Keratinocyte (primary cell): Measurements from ENCODE around the gene VPS25. TPM values are rescaled to one million over a fixed set of nuclear protein-coding genes. Genes with fewer than 3 reads are reported as not detected.
A peak's percentile ranks its signal among the peaks of the same experiment; 100 is the strongest.

Experiments used
- DNase-seq: peaks from one replicate; pipeline ENCODE4 v3.0.0-alpha.2; 2011; ENCODE audit warnings: low read depth, missing footprints, low spot score
- FAIRE-seq: peaks from 2 replicates; lab custom pipeline; 2011; peaks lifted over from hg19 to GRCh38; lab: Jason Lieb, UNC
- H2AFZ ChIP-seq: 2 replicates; pipeline ENCODE4 v1.6.0; 2012; ENCODE audit warnings: low read length, control low read depth, inconsistent platforms; ENCODE audit not compliant: control insufficient read depth
- H3K27ac ChIP-seq: 2 replicates; pipeline ENCODE4 v1.5.1; 2011; ENCODE audit warnings: low read length; ENCODE audit not compliant: control insufficient read depth, insufficient read depth
- H3K27me3 ChIP-seq: 3 replicates; pipeline ENCODE4 v1.6.0; 2011; ENCODE audit warnings: low read length; ENCODE audit not compliant: control insufficient read depth, insufficient read depth; ENCODE audit errors: extremely low read depth
- H3K36me3 ChIP-seq, 2 experiments: 2 replicates in 1 of 2; 3 replicates in 1 of 2; pipeline ENCODE4 v1.5.1; 2011; ENCODE audit warnings: low read length in 2 of 2, mild to moderate bottlenecking in 1 of 2; ENCODE audit not compliant: control insufficient read depth in 2 of 2, insufficient read depth in 2 of 2; ENCODE audit errors: extremely low read depth in 1 of 2
- H3K4me1 ChIP-seq: 3 replicates; pipeline ENCODE4 v1.5.1; 2011; ENCODE audit warnings: low read length; ENCODE audit not compliant: control insufficient read depth, insufficient read depth; ENCODE audit errors: extremely low read depth
- H3K4me2 ChIP-seq: 3 replicates; pipeline ENCODE4 v1.6.0; 2011; ENCODE audit warnings: low read depth, low read length; ENCODE audit not compliant: control insufficient read depth, insufficient read depth; ENCODE audit errors: extremely low read depth
- H3K4me3 ChIP-seq, 3 experiments: fragments of 200-600 bp in 1 of 3; sonication (generic) in 1 of 3; 2 replicates in 2 of 3; 3 replicates in 1 of 3; pipeline ENCODE4 v1.5.1; 2011 to 2016; ENCODE audit warnings: low read length in 3 of 3, mild to moderate bottlenecking in 3 of 3, control low read depth in 2 of 3, inconsistent platforms in 1 of 3, low read depth in 1 of 3, mixed read lengths in 1 of 3, mixed run types in 1 of 3, moderate library complexity in 1 of 3; ENCODE audit not compliant: control insufficient read depth in 2 of 3, insufficient read depth in 2 of 3; ENCODE audit errors: extremely low read depth in 1 of 3
- H3K79me2 ChIP-seq: 2 replicates; pipeline ENCODE4 v1.6.0; 2012; ENCODE audit warnings: low read length; ENCODE audit not compliant: control insufficient read depth, insufficient read depth
- H3K9ac ChIP-seq: 3 replicates; pipeline ENCODE4 v1.6.0; 2011; ENCODE audit warnings: low read length; ENCODE audit not compliant: control insufficient read depth, insufficient read depth; ENCODE audit errors: extremely low read depth
- H3K9me1 ChIP-seq: 3 replicates; pipeline ENCODE4 v1.6.0; 2011; ENCODE audit warnings: low read length; ENCODE audit not compliant: control insufficient read depth, insufficient read depth; ENCODE audit errors: extremely low read depth
- H3K9me3 ChIP-seq: 2 replicates; pipeline ENCODE4 v1.5.1; 2012; ENCODE audit warnings: low read depth, low read length; ENCODE audit not compliant: control insufficient read depth
- H4K20me1 ChIP-seq: 3 replicates; pipeline ENCODE4 v1.6.0; 2011; ENCODE audit warnings: low read length; ENCODE audit not compliant: control insufficient read depth, insufficient read depth; ENCODE audit errors: extremely low read depth
- CTCF ChIP-seq, 3 experiments: IDR thresholded peaks in 1 of 3; conservative IDR thresholded peaks in 1 of 3; optimal IDR thresholded peaks in 1 of 3; 2 replicates in 2 of 3; 3 replicates in 1 of 3; pipeline versions ENCODE3 to v1.5.1; 2011; ENCODE audit warnings: low read length in 3 of 3, mild to moderate bottlenecking in 3 of 3, moderate library complexity in 2 of 3, control low read depth in 1 of 3, inconsistent platforms in 1 of 3; ENCODE audit not compliant: insufficient read depth in 2 of 3; ENCODE audit errors: extremely low read depth in 1 of 3
- EZH2 ChIP-seq: IDR thresholded peaks from one replicate; pipeline ENCODE4 v1.6.1; 2012; ENCODE audit warnings: inconsistent platforms, mild to moderate bottlenecking, low read length, moderate library complexity
- dilution Hi-C: fragments of 300-500 bp; cut with MboI; formaldehyde crosslinking; loops from one replicate; pipeline ENCODE4 v1.7.0; 2020; ENCODE audit warnings: low sequenced_read_pairs; ENCODE audit not compliant: extremely low pct_ligation_motif_present
- polyA plus RNA-seq, 5 experiments: library from polyadenylated mRNA; depleted of rRNA in 3 of 5; stranded (reverse) in 3 of 5; stranded (forward) in 1 of 5; unstranded in 1 of 5; fragments of >200 nt; gene quantifications; 1 replicate in 1 of 5; 2 replicates in 3 of 5; 3 replicates in 1 of 5; pipeline versions ENCODE4 v1.2.1 to v1.2.3, GENCODE V29; 2011 to 2012; ENCODE audit warnings: missing spikeins in 2 of 5, low read depth in 1 of 5, low replicate concordance in 1 of 5

Gene VPS25
- polyA plus RNA-seq, 1 donor (not counting 4 experiments of a cell fraction or from before 2014, with no cell fraction given), result 122 TPM

- no peak overlapping the region for H3K4me2 ChIP-seq
- no peaks in the 10 kb centered on the region for H3K27me3 ChIP-seq
- TF ChIP-seq EZH2 (no peak), CTCF (optimal IDR thresholded peaks at IDR 0.05 in 1 of 3, IDR thresholded peaks at IDR 0.05 in 1 of 3, conservative IDR thresholded peaks at IDR 0.05 in 1 of 3; ENCODE audit: extremely low read depth in 1 of 3, insufficient read depth in 2 of 3, low read length in 3 of 3) (no peak)
- H3K79me2 ChIP-seq, result peaks cover 4% of the 10 kb centered on the region
- no peaks in the 10 kb centered on the region for H3K9me3 ChIP-seq
- H3K36me3 ChIP-seq, result peaks cover 0 to 5% of the 10 kb centered on the region in 2 experiments
- H3K4me3 ChIP-seq, result no peak overlapping the region
- no peak overlapping the region for H2AFZ ChIP-seq
- no peak overlapping the region for H3K9ac ChIP-seq
- H4K20me1 ChIP-seq, result no peaks in the 10 kb centered on the region
- dilution Hi-C loops, result no loop called here
- H3K27ac ChIP-seq, result no peak overlapping the region
- FAIRE-seq (no peak), DNase-seq (no peak)
- peaks cover 14% of the 10 kb centered on the region for H3K4me1 ChIP-seq
- H3K9me1 ChIP-seq, result no peaks in the 10 kb centered on the region
Observed at GRCh38 chr17:42796066-42796758, 23.0 kb downstream of the VPS25 start.

GRCh38 chr17:42797067-42798007, 24.1 kb downstream of the VPS25 start:
- FAIRE-seq, result no peak
- Histone ChIP-seq H2AFZ (no peak overlapping the region), H3K4me1 (peaks cover 14% of the 10 kb centered on the region), H3K9me1 (no peaks in the 10 kb centered on the region), H3K36me3 (peaks cover 0 to 5% of the 10 kb centered on the region in 2 experiments), H3K27me3 (no peaks in the 10 kb centered on the region), H3K79me2 (peaks cover 4% of the 10 kb centered on the region), H3K9me3 (no peaks in the 10 kb centered on the region), H3K27ac (no peak overlapping the region), H3K4me2 (peak overlapping the region; percentile 68), H4K20me1 (no peaks in the 10 kb centered on the region), H3K9ac (peak overlapping the region; percentile 85), H3K4me3 (peak overlapping the region; percentile 79 to 90 (median 84))
- TF ChIP-seq EZH2 (no peak), CTCF (optimal IDR thresholded peaks at IDR 0.05 in 1 of 3, IDR thresholded peaks at IDR 0.05 in 1 of 3, conservative IDR thresholded peaks at IDR 0.05 in 1 of 3; ENCODE audit: extremely low read depth in 1 of 3, insufficient read depth in 2 of 3, low read length in 3 of 3) (no peak)
- no peak for DNase-seq
- dilution Hi-C loops, result no loop called here
